Heart right ventricle (tissue), 16 donors: Measurements from ENCODE around the gene ADAR. TPM values are rescaled to one million over a fixed set of nuclear protein-coding genes. Genes with fewer than 3 reads are reported as not detected.
A peak's percentile ranks its signal among the peaks of the same experiment; 100 is the strongest.
"Not testable (repeated sequence)": the region's sequence is repeated elsewhere in the genome, so short reads cannot be mapped to it uniquely, and the experiment has no call there.

Source experiments
- ATAC-seq, 8 donors: fragments of 200-7000 bp; cut with Tn5 transposase; one replicate each; pipeline ENCODE4 v1.9.1; 2020; ENCODE audit warnings: mild to moderate bottlenecking in 8 of 8, moderate library complexity in 8 of 8, moderate number of reproducible peaks in 1 of 8
- DNase-seq, 2 donors: peaks; one replicate each; pipeline ENCODE4 v3.0.0-alpha.2; 2020
- H3K27ac ChIP-seq, 10 donors: fragments of 200-600 bp; sonication (generic) in 2 of 10; one replicate each; pipeline versions ENCODE4 v1.5.0 to v1.8.0; 2020 to 2022; ENCODE audit warnings: mild to moderate bottlenecking in 3 of 10
- H3K27me3 ChIP-seq, 7 donors: fragments of 200-600 bp; one replicate each; pipeline ENCODE4 v1.8.0; 2021 to 2022; ENCODE audit warnings: mild to moderate bottlenecking in 2 of 7
- H3K36me3 ChIP-seq, 9 donors: fragments of 200-600 bp; sonication (generic) in 1 of 9; one replicate each; pipeline versions ENCODE4 v1.5.0 to v1.8.0; 2020 to 2022; ENCODE audit warnings: mild to moderate bottlenecking in 2 of 9
- H3K4me1 ChIP-seq, 9 donors: fragments of 200-600 bp; sonication (generic) in 1 of 9; one replicate each; pipeline versions ENCODE4 v1.5.0 to v1.8.0; 2020 to 2022; ENCODE audit warnings: mild to moderate bottlenecking in 4 of 9
- H3K4me3 ChIP-seq, 10 donors: fragments of 200-600 bp; sonication (generic) in 2 of 10; one replicate each; pipeline versions ENCODE4 v1.5.0 to v1.8.0; 2020 to 2022; ENCODE audit warnings: mild to moderate bottlenecking in 7 of 10, moderate library complexity in 2 of 10
- H3K9me3 ChIP-seq, 11 donors: fragments of 200-600 bp in 10 of 11; sonication (generic) in 2 of 11; one replicate each; pipeline versions ENCODE4 v1.5.0 to v1.8.0; 2013 to 2022; ENCODE audit warnings: mild to moderate bottlenecking in 2 of 11, control low read depth in 1 of 11, moderate library complexity in 1 of 11
- WGBS, 2 donors: extraction: QIAGEN DNeasy Blood & Tissue Kit; methylation state at CpG; one replicate each; pipeline ENCODE4 v1.1.7; 2013; ENCODE audit warnings: inconsistent platforms in 1 of 2; 5-methylcytosine and 5-hydroxymethylcytosine counted together
- intact Hi-C, 10 donors: fragments of 100-400 bp; cut with DNase I; formaldehyde crosslinking; loops; one replicate each; pipeline versions ENCODE4 v1.11.1 to v1.14.2; 2022
- long read RNA-seq, 3 donors: library from polyadenylated mRNA; unstranded; transcript quantifications; one replicate each; pipeline ENCODE4 v2.0.0, GENCODE V29; 2020 to 2021
- polyA plus RNA-seq, 2 donors: library from polyadenylated mRNA; stranded (reverse); fragments of 200-250 nt; gene quantifications; one replicate each; pipeline ENCODE4 v1.2.3, GENCODE V29; 2013
- total RNA-seq, 10 donors: library from RNA; stranded (reverse); fragmentation: NEBNext Ultra II Directional in 3 of 10; extraction: Animal tissue kit (Norgen Biotek cat#: 25700) in 3 of 10; gene quantifications; one replicate each; pipeline versions ENCODE4 v1.2.1 to v1.2.4, GENCODE V29; 2021 to 2023
- TF ChIP-seq, protein P1 (sequence below), 9 donors: fragments of 200-600 bp; sonication (generic) in 2 of 9; IDR thresholded peaks; one replicate each; pipeline versions ENCODE4 v1.5.0 to v1.8.0; 2021 to 2022; ENCODE audit warnings: antibody characterized with exemption in 9 of 9, mild to moderate bottlenecking in 5 of 9, moderate library complexity in 1 of 9
- donor health status: Arrhythmogenic right ventricular cardiomyopathy.
- donor health status: ischemic (EF 13 %, LVEDD 7.1; RV severe dilation, severe dysfunction).
- donor health status: healthy with polysubstance abuse.
- donor health status: DM: no; HTN: yes; CAD: no.
- donor health status: DM: no; HTN: no; CAD: no.
- donor health status: ischemic (EF 25% LVEDD 6.9; RV normal size, moderate dysfunction).
- donor health status: ischemic (EF 25% LVEDD 5.7; RV mildly dilated, moderate dysfunction).
- donor health status: healthy.
- donor health status: DM: yes; HTN: yes; CAD: no.
- donor health status: Ischemic cardiomyopathy.
- donor health status: ischemic (EF 35%, LVEDD 5.7; RV mildly dilated, moderate dysfunction).
- donor health status: nonischemic (EF 11% LVEDD 7.7; RV severe dilation, severe dysfunction).
- donor health status: DM: yes; HTN: yes; CAD: no.
- donor health status: PGD.
- donor health status: ischemic (EF 29% LVEDD 5.4; RV normal size, mild dysfunction).
- donor health status: nonischemic (EF 23%, LVEDD 6.1; RV moderate dilation, normal function).

The ADAR gene, protein sequence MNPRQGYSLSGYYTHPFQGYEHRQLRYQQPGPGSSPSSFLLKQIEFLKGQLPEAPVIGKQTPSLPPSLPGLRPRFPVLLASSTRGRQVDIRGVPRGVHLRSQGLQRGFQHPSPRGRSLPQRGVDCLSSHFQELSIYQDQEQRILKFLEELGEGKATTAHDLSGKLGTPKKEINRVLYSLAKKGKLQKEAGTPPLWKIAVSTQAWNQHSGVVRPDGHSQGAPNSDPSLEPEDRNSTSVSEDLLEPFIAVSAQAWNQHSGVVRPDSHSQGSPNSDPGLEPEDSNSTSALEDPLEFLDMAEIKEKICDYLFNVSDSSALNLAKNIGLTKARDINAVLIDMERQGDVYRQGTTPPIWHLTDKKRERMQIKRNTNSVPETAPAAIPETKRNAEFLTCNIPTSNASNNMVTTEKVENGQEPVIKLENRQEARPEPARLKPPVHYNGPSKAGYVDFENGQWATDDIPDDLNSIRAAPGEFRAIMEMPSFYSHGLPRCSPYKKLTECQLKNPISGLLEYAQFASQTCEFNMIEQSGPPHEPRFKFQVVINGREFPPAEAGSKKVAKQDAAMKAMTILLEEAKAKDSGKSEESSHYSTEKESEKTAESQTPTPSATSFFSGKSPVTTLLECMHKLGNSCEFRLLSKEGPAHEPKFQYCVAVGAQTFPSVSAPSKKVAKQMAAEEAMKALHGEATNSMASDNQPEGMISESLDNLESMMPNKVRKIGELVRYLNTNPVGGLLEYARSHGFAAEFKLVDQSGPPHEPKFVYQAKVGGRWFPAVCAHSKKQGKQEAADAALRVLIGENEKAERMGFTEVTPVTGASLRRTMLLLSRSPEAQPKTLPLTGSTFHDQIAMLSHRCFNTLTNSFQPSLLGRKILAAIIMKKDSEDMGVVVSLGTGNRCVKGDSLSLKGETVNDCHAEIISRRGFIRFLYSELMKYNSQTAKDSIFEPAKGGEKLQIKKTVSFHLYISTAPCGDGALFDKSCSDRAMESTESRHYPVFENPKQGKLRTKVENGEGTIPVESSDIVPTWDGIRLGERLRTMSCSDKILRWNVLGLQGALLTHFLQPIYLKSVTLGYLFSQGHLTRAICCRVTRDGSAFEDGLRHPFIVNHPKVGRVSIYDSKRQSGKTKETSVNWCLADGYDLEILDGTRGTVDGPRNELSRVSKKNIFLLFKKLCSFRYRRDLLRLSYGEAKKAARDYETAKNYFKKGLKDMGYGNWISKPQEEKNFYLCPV
- total RNA-seq (100 to 1,000 TPM in 1 of 10 donors, 10 to 100 TPM in 9; 45.3 to 103 (median 55.3) TPM), polyA plus RNA-seq (10 to 100 TPM; 15.4 to 19.4 TPM)
- long read RNA-seq, donor 1, partial matches to known transcripts = 9 of 24 reads
- long read RNA-seq, donor 1, other reads (novel, unspliced or antisense) = 15 of 24 reads
- long read RNA-seq, donor 2, full-length matches to known transcripts = 1 of 22 reads
- long read RNA-seq, donor 2, partial matches to known transcripts = 5 of 22 reads
- long read RNA-seq, donor 2, other reads (novel, unspliced or antisense) = 16 of 22 reads
- long read RNA-seq, donor 3, full-length matches to known transcripts = 2 of 22 reads
- long read RNA-seq, donor 3, partial matches to known transcripts = 18 of 22 reads
- long read RNA-seq, donor 3, other reads (novel, unspliced or antisense) = 2 of 22 reads

DNA sequence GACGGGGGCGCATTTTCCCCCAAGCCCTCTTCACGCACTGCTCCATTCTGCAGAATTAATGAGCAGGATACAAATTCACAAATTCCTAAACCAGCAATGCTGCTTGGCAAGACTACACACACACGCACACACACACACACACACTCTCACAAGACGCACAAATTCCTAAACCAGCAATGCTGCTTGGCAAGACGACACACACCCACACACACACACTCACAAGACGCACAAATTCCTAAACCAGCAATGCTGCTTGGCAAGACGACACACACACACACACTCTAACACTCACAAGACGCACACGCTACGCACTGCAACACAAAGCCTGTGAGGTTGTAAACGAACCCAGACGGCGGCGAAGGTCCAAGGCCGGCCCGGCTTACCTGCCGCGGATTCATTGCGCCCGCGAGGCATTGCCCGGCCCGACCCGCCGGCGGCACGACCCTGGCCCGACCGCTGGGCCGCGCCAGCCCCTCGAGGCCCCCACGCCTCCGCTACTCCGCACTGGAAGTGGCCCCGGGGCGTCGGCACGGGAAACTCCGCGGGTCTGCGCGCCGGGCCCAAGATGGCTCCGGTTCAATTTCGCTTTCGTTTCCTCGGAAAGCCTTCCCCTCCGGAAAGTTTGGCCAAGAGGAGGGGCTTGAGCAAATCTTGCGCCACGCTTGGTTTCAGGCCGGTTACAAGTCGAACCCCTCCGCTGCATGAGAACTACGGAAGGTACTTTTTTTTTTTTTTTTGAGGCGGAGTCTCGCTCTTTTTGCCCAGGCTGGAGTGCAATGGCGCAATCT, at the start of gene ADAR:
TSS of gene ADAR (minus strand) at position 578 of the 788 bp plus-strand sequence. CDS start at position 398, 180 bp downstream.
- peak within 1 kb of the TSS; percentile 66 to 99 (median 90) for H3K4me3 ChIP-seq
- DNase-seq (peak; percentile 86 to 95), ATAC-seq (peak; percentile 83 to 95 (median 94))
- peaks cover 4 to 82% (median 60%) of the 10 kb centered on the region in 9 donors for H3K4me1 ChIP-seq
- no peaks in the 10 kb centered on the region for H3K9me3 ChIP-seq
- 1% methylated on average over 59 of the region's 59 CpGs for WGBS, 2 donors
- H3K27me3 ChIP-seq = no peaks in the 10 kb centered on the region
- H3K36me3 ChIP-seq = peaks cover 0 to 27% (median 0%) of the 10 kb centered on the region in 9 donors
- TF ChIP-seq, protein P1, sequence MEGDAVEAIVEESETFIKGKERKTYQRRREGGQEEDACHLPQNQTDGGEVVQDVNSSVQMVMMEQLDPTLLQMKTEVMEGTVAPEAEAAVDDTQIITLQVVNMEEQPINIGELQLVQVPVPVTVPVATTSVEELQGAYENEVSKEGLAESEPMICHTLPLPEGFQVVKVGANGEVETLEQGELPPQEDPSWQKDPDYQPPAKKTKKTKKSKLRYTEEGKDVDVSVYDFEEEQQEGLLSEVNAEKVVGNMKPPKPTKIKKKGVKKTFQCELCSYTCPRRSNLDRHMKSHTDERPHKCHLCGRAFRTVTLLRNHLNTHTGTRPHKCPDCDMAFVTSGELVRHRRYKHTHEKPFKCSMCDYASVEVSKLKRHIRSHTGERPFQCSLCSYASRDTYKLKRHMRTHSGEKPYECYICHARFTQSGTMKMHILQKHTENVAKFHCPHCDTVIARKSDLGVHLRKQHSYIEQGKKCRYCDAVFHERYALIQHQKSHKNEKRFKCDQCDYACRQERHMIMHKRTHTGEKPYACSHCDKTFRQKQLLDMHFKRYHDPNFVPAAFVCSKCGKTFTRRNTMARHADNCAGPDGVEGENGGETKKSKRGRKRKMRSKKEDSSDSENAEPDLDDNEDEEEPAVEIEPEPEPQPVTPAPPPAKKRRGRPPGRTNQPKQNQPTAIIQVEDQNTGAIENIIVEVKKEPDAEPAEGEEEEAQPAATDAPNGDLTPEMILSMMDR (IDR thresholded peaks at IDR 0.05) = no peak
- peak within 1 kb of the TSS; percentile 87 to 99 (median 98) for H3K27ac ChIP-seq
- intact Hi-C loops = loop anchor here in 3 of 10 donors (2.0 to 5.0 kb wide), 3 partner anchors 41 to 51 kb away; partner anchors contain the start of genes UBE2Q1 (in 2 of the 3) and CHRNB2 (in 1 of the 3)

DNA sequence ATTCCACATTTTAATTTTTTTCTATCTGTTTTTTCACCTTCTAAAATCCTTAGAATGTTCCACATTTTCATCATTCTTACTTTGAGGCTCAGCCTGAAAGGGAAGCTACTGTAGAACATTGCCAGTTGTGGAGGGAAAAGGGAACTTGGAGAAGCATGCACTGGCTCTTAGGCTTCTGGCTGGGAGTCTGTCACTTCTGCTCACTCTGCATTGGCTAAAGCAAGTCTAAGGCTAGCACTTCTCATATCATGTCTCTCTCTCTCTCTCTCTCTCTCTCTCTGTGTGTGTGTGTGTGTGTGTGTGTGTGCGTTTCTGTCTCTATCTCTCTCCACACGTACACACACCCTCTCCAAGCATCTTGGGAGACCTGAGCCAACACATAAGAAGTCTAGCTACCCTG, 49.6 kb upstream of the ADAR start:
- intact Hi-C loops = no loop called here
- H3K9me3 ChIP-seq = peaks cover 0 to 6% (median 0%) of the 10 kb centered on the region in 11 donors
- ATAC-seq (no peak), DNase-seq (no peak)
- H3K27me3 ChIP-seq = peaks cover 0 to 24% (median 7%) of the 10 kb centered on the region in 7 donors
- WGBS, 2 donors = 26 to 27% methylated on average over 2 of the region's 2 CpGs
- TF ChIP-seq, protein P1 (IDR thresholded peaks at IDR 0.05) = no peak
- no peaks in the 10 kb centered on the region for H3K4me1 ChIP-seq
- H3K36me3 ChIP-seq = no peaks in the 10 kb centered on the region
- H3K4me3 ChIP-seq = no peak overlapping the region
- no peak overlapping the region for H3K27ac ChIP-seq

DNA sequence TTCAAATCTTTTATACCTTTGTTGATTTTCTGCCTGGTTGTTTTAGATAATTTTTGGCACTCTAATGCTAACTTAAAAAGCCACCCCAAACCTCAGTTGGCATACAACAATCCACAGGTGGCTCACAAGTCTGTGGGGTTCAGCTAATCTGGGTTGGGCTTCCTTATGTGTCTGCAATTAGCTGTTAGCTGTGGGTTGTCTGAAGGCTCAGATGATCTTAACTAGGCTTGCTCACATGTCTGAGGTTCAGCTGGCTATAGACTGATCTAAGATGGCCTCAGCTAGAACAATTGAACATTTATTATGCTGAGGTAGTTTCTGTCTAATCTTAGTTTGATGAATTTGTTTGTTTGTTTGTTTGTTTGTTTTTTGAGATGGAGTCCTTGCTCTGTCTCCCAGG, 44.9 kb upstream of the ADAR start:
- Histone ChIP-seq H3K27me3 (peaks cover 0 to 17% (median 0%) of the 10 kb centered on the region in 7 donors), H3K36me3 (no peaks in the 10 kb centered on the region), H3K27ac (no peak overlapping the region), H3K9me3 (peaks cover 0 to 6% (median 0%) of the 10 kb centered on the region in 11 donors), H3K4me3 (no peak overlapping the region), H3K4me1 (no peaks in the 10 kb centered on the region)
- TF ChIP-seq, protein P1 (IDR thresholded peaks at IDR 0.05) = no peak
- intact Hi-C loops = no loop called here
- DNase-seq = no peak
- ATAC-seq = no peak

DNA sequence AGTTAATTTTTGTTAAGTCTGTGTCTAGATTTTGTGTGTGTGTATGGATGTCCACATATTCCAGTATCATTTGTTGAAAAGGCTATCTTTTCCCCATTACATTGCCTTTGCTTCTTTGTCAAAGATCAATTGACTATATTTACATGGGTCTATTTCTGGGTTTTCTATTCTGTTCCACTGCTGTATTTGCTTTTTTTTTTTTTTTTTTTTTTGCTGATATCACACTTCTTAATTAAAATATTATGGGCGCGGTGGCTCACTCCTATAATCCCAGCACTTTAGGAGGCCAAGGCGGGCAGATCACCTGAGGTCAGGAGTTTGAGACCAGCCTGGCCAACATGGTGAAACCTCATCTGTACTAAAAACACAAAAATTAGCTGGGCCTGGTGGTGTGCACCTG, 36.7 kb upstream of the ADAR start:
- H3K27me3 ChIP-seq, intact Hi-C loops, H3K36me3 ChIP-seq, DNase-seq, ATAC-seq, H3K27ac ChIP-seq, H3K4me1 ChIP-seq, H3K4me3 ChIP-seq: not testable (repeated sequence)
- peaks cover 0 to 12% (median 0%) of the 10 kb centered on the region in 11 donors for H3K9me3 ChIP-seq
- 96 to 97% methylated on average over 3 of the region's 3 CpGs for WGBS, 2 donors
